Neural progenitor cell (in vitro differentiated cells): ENCODE data around the gene ZNF423. TPM values are rescaled to one million over a fixed set of nuclear protein-coding genes. Genes with fewer than 3 reads are reported as not detected.

Source experiments
- DNase-seq: peaks from one replicate; pipeline ENCODE4 v3.0.0-alpha.2; 2016; ENCODE audit warnings: low spot score
- H2AFZ ChIP-seq: fragments of 200-600 bp; sonication (generic); replicated peaks from 2 replicates; pipeline ENCODE4 v1.6.1; 2016; ENCODE audit warnings: antibody characterized with exemption
- H3F3A ChIP-seq: fragments of 200-600 bp; sonication (generic); 2 replicates; pipeline ENCODE4 v1.6.1; 2016; ENCODE audit warnings: antibody characterized with exemption, low read depth
- H3K27ac ChIP-seq: fragments of 200-600 bp; sonication (generic); 2 replicates; pipeline ENCODE4 v1.5.1; 2016; ENCODE audit warnings: mild to moderate bottlenecking
- H3K27me3 ChIP-seq: fragments of 200-600 bp; sonication (generic); 2 replicates; pipeline ENCODE4 v1.6.1; 2016; ENCODE audit warnings: mild to moderate bottlenecking, moderate library complexity
- H3K36me3 ChIP-seq: fragments of 200-600 bp; sonication (generic); 2 replicates; pipeline ENCODE4 v1.5.1; 2016
- H3K4me1 ChIP-seq: fragments of 200-600 bp; sonication (generic); 2 replicates; pipeline ENCODE4 v1.6.1; 2016; ENCODE audit warnings: mixed run types
- H3K4me2 ChIP-seq: fragments of 200-600 bp; sonication (generic); 2 replicates; pipeline ENCODE4 v1.6.1; 2016
- H3K4me3 ChIP-seq: fragments of 200-600 bp; sonication (generic); 2 replicates; pipeline ENCODE4 v1.5.1; 2016
- H3K79me2 ChIP-seq: fragments of 200-600 bp; sonication (generic); 2 replicates; pipeline ENCODE4 v1.6.1; 2016; ENCODE audit warnings: low read depth
- H3K9ac ChIP-seq: fragments of 200-600 bp; sonication (generic); 2 replicates; pipeline ENCODE4 v1.6.1; 2016
- H3K9me3 ChIP-seq: fragments of 200-600 bp; sonication (generic); 2 replicates; pipeline ENCODE4 v1.5.1; 2016; ENCODE audit warnings: low read depth
- H4K20me1 ChIP-seq: fragments of 200-600 bp; sonication (generic); 2 replicates; pipeline ENCODE4 v1.6.1; 2016; ENCODE audit warnings: low read depth
- H3K27ac Mint-ChIP-seq: 3 replicates; pipeline ENCODE4 v1.8.0; 2021; ENCODE audit warnings: mixed read lengths
- H3K27me3 Mint-ChIP-seq: 2 replicates; pipeline ENCODE4 v1.8.0; 2022; ENCODE audit warnings: low read depth, mild to moderate bottlenecking, inconsistent platforms, moderate library complexity, mixed read lengths; ENCODE audit not compliant: insufficient read depth
- H3K36me3 Mint-ChIP-seq: 3 replicates; pipeline ENCODE4 v1.8.0; 2021; ENCODE audit warnings: mixed read lengths
- H3K4me1 Mint-ChIP-seq: 3 replicates; pipeline ENCODE4 v1.8.0; 2021; ENCODE audit warnings: mixed read lengths
- H3K4me3 Mint-ChIP-seq: 3 replicates; pipeline ENCODE4 v1.8.0; 2021; ENCODE audit warnings: mild to moderate bottlenecking, moderate library complexity, mixed read lengths
- H3K9me3 Mint-ChIP-seq: 3 replicates; pipeline ENCODE4 v1.8.0; 2020; ENCODE audit warnings: mixed read lengths
- CTCF ChIP-seq: fragments of 200-600 bp; sonication (generic); IDR thresholded peaks from 2 replicates; pipeline ENCODE4 v1.5.1; 2017; ENCODE audit warnings: antibody characterized with exemption, mild to moderate bottlenecking
- EZH2 ChIP-seq: fragments of 200-600 bp; sonication (generic); IDR thresholded peaks from 2 replicates; pipeline ENCODE4 v1.6.1; 2017; ENCODE audit warnings: antibody characterized with exemption, mild to moderate bottlenecking, moderate library complexity
- EZH2phosphoT487 ChIP-seq: fragments of 200-600 bp; sonication (generic); IDR thresholded peaks from 2 replicates; pipeline ENCODE4 v1.6.1; 2017; ENCODE audit warnings: antibody characterized with exemption
- total RNA-seq: library from RNA; depleted of rRNA; stranded (reverse); fragments of >200 nt; gene quantifications from 2 replicates; pipeline ENCODE4 v1.2.3, GENCODE V29; 2015; ENCODE audit warnings: low replicate concordance

Gene ZNF423
- total RNA-seq, 1 donor from 2014 or later = 21.9 TPM

DNA sequence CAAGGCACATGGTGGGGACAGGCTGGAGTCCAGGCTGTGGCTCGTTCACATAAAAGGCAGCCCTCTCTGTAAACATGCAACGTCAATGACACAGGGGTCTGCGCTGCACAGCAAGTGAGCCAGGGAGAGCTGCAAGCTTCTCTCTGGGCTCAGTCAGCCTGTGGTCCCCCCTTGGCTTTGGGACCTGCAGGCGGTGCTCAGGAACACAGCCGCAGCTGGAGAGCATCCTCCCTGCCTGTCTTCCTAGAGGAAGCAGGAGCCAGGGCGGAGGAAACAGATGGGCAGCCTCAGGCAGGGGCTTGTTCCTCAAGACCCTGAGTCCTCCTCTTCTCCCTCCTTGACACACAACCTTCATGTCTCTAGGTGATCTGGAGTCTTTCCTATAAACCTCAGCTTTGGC, 254.3 kb downstream of the ZNF423 start:
- Mint-ChIP-seq H3K36me3 (peaks cover 2% of the 10 kb centered on the region), H3K4me3 (no peak overlapping the region), H3K9me3 (no peaks in the 10 kb centered on the region), H3K27me3 (peaks cover 2% of the 10 kb centered on the region), H3K4me1 (peaks cover 70% of the 10 kb centered on the region), H3K27ac (no peak overlapping the region)
- no peak overlapping the region for H3K4me3 ChIP-seq
- no peaks in the 10 kb centered on the region for H3K36me3 ChIP-seq
- peaks cover 62% of the 10 kb centered on the region for H4K20me1 ChIP-seq
- no peak overlapping the region for H3K27ac ChIP-seq
- H3K4me1 ChIP-seq = peaks cover 17% of the 10 kb centered on the region
- H3K4me2 ChIP-seq = no peak overlapping the region
- no peak overlapping the region for H2AFZ ChIP-seq
- H3K9me3 ChIP-seq = no peaks in the 10 kb centered on the region
- no peak for DNase-seq
- TF ChIP-seq EZH2phosphoT487 = no peak
- no peak for TF ChIP-seq CTCF
- TF ChIP-seq EZH2 = no peak
- H3K79me2 ChIP-seq = peaks cover 18% of the 10 kb centered on the region
- no peak overlapping the region for H3K9ac ChIP-seq
- H3F3A ChIP-seq = peaks cover 22% of the 10 kb centered on the region
- no peaks in the 10 kb centered on the region for H3K27me3 ChIP-seq

GRCh38 chr16:49600976-49601375, 254.9 kb downstream of the ZNF423 start:
- no peak for DNase-seq
- Mint-ChIP-seq H3K27ac (peak overlapping the region; percentile 76), H3K4me3 (no peak overlapping the region)

DNA sequence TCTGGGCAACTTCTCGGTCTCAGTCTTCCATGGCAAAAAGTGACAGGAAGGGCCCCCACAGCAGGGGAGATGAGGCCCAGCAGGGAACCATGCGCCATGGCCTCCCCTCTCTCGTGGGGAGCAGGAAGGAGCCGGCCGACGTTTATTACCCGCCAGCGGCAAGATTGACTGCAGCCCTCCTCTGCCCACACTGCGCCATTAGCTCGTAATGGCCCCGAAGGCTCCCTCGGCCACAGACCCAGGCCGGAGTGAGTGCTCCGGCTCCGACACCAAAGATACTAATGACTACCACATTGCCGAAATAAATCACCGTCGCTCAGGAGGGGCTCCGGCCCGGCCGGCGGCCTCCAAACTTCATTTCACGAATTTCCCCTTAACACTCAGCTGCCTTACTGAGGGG, 255.4 kb downstream of the ZNF423 start:
- Histone ChIP-seq H4K20me1 (peaks cover 62% of the 10 kb centered on the region), H3K27me3 (no peaks in the 10 kb centered on the region), H3K4me1 (peaks cover 27% of the 10 kb centered on the region), H3K27ac (no peak overlapping the region), H3K79me2 (peaks cover 23% of the 10 kb centered on the region), H3K4me2 (no peak overlapping the region), H2AFZ (no peak overlapping the region), H3K9ac (no peak overlapping the region), H3K9me3 (no peaks in the 10 kb centered on the region), H3K36me3 (no peaks in the 10 kb centered on the region), H3F3A (peaks cover 32% of the 10 kb centered on the region), H3K4me3 (no peak overlapping the region)
- H3K4me1 Mint-ChIP-seq = peaks cover 71% of the 10 kb centered on the region
- H3K27me3 Mint-ChIP-seq = peaks cover 2% of the 10 kb centered on the region
- H3K36me3 Mint-ChIP-seq = no peaks in the 10 kb centered on the region
- peak overlapping the region; percentile 76 for H3K27ac Mint-ChIP-seq
- no peak overlapping the region for H3K4me3 Mint-ChIP-seq
- no peak for TF ChIP-seq EZH2phosphoT487
- TF ChIP-seq CTCF = no peak
- TF ChIP-seq EZH2 = no peak
- no peak for DNase-seq
- no peaks in the 10 kb centered on the region for H3K9me3 Mint-ChIP-seq

More at GRCh38 chr16:49600976-49601375, 254.9 kb downstream of the ZNF423 start:
- Histone ChIP-seq H3K9me3 (no peaks in the 10 kb centered on the region), H3K79me2 (peaks cover 19% of the 10 kb centered on the region), H3K4me1 (peaks cover 23% of the 10 kb centered on the region), H3F3A (peaks cover 28% of the 10 kb centered on the region), H3K4me2 (no peak overlapping the region), H3K36me3 (no peaks in the 10 kb centered on the region), H3K9ac (no peak overlapping the region), H3K27me3 (no peaks in the 10 kb centered on the region), H3K27ac (no peak overlapping the region), H3K4me3 (no peak overlapping the region), H4K20me1 (peaks cover 62% of the 10 kb centered on the region), H2AFZ (no peak overlapping the region)
- Mint-ChIP-seq H3K4me1 (peaks cover 72% of the 10 kb centered on the region), H3K36me3 (no peaks in the 10 kb centered on the region), H3K27me3 (peaks cover 2% of the 10 kb centered on the region), H3K9me3 (no peaks in the 10 kb centered on the region)
- TF ChIP-seq EZH2phosphoT487 (no peak), EZH2 (no peak), CTCF (no peak)
